HCT116 (cell line): ENCODE measurements around the gene STPG3.

Experiments
- POLR2AphosphoS5 ChIP-seq: IDR thresholded peaks from 2 replicates; pipeline ENCODE4 v1.6.1; 2011; ENCODE audit warnings: mild to moderate bottlenecking, low read depth, low read length, moderate library complexity
- REST ChIP-seq: IDR thresholded peaks from 2 replicates; pipeline ENCODE4 v1.6.1; 2012; ENCODE audit warnings: low read depth

GRCh38 chr9:137213160-137214060 lies 37.7 kb upstream of the STPG3 start:
- TF ChIP-seq REST: no peak
- TF ChIP-seq POLR2AphosphoS5: no peak
